ES-I3 (cell line): ENCODE data around the gene AGBL2.
"Not testable (repeated sequence)": the region's sequence is repeated elsewhere in the genome, so short reads cannot be mapped to it uniquely, and the experiment has no call there.

ENCODE experiments used
- H3K36me3 ChIP-seq: 2 replicates; pipeline ENCODE4 v1.6.1; 2013; ENCODE audit warnings: mild to moderate bottlenecking, low read length, control low read depth, moderate library complexity; ENCODE audit not compliant: insufficient read depth
- H3K4me1 ChIP-seq: 2 replicates; pipeline ENCODE4 v1.6.1; 2013; ENCODE audit warnings: mild to moderate bottlenecking, control low read depth, low read length; ENCODE audit not compliant: insufficient read depth
- H3K9ac ChIP-seq: 2 replicates; pipeline ENCODE4 v1.6.1; 2013; ENCODE audit warnings: low read depth, mild to moderate bottlenecking, low read length, moderate library complexity
- H3K9me3 ChIP-seq: 2 replicates; pipeline ENCODE4 v1.6.1; 2013; ENCODE audit warnings: mild to moderate bottlenecking, low read length, moderate library complexity; ENCODE audit not compliant: control insufficient read depth, insufficient read depth

Gene AGBL2

DNA sequence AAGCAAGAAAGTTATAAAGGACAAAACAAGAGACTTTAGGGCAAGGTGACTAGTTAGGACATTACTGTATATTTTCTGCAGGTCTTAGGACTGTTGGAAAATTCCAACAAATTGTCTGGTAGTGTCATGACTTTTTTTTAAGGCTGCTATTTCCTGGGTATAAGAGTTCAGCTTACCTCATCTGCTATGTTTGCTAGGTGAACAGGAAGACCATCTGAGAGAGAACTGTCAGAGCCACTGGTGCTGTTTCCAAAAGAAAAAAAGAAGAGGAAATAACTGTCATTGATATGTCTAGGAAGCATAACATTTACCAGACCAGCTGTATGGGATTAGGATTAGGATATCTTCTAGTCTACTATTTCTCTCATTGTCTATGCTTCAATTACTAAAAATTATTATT, 46.5 kb downstream of the AGBL2 start:
- H3K9me3 ChIP-seq = no peaks in the 10 kb centered on the region
- H3K4me1 ChIP-seq = no peaks in the 10 kb centered on the region; the same call in 1 of the 2 replicates
- H3K9ac ChIP-seq = no peak overlapping the region
- H3K36me3 ChIP-seq = no peaks in the 10 kb centered on the region

DNA sequence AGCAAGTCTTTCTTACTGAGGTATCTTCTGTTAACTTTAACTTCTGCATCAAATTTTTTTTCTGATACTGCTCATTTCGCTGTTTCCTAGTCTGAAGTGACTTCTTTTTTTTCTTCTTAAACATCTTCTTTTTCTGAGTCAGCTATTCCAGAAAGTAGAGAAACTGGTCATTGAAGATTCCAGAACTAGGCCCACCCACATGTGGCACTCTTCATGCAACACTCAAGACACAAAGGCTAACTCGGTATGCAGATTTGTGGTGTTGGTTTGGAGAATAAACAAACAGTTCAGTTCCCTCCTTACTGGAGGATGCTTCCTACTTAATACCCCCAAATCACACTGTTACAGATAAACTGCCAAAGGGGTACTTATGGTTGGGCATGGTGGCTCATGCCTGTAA, 47.6 kb downstream of the AGBL2 start:
- no peaks in the 10 kb centered on the region for H3K36me3 ChIP-seq
- no peak overlapping the region for H3K9ac ChIP-seq
- H3K4me1 ChIP-seq = no peaks in the 10 kb centered on the region; the same call in 1 of the 2 replicates
- no peaks in the 10 kb centered on the region for H3K9me3 ChIP-seq

DNA sequence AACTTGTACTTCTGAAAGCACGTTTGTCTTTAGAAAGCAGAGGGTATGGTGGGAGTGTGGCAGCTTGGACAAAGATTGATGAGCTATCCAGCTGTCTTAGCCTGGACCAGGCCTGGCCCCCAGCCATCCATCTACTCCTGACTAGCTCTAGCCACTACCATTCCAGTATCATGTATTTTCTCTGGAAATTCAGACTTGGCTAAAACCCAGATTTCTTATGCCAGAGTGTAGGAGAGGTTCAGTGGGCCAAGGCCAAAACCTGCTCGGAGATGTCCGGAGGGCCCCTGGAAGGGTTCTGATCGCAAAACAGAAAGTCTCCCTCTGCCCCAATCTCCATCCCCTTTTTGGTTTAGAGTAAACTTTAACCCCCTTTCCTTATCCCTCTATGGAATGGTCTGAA, 48.0 kb downstream of the AGBL2 start:
- no peak overlapping the region for H3K9ac ChIP-seq
- no peaks in the 10 kb centered on the region for H3K4me1 ChIP-seq
- H3K9me3 ChIP-seq = no peaks in the 10 kb centered on the region
- no peaks in the 10 kb centered on the region for H3K36me3 ChIP-seq

DNA sequence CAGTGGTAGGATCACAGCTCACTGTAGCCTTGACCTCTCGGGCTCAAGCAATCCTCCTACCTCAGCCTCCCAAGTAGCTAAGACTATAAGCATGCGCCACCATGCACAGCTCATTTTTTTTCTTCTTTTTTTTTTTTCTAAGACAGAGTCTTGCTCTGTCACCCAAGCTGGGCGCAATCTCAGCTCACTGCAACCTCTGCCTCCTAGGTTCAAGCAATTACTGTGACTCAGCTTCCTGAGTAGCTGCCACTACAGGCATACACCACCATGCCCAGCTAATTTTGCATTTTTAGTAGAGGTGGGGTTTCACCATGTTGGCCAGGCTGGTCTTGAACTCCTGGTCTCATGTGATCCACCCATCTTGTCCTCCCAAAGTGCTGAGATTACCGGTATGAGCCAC, 50.2 kb downstream of the AGBL2 start:
- not testable (repeated sequence) for H3K36me3 ChIP-seq, H3K4me1 ChIP-seq, H3K9ac ChIP-seq, H3K9me3 ChIP-seq

DNA sequence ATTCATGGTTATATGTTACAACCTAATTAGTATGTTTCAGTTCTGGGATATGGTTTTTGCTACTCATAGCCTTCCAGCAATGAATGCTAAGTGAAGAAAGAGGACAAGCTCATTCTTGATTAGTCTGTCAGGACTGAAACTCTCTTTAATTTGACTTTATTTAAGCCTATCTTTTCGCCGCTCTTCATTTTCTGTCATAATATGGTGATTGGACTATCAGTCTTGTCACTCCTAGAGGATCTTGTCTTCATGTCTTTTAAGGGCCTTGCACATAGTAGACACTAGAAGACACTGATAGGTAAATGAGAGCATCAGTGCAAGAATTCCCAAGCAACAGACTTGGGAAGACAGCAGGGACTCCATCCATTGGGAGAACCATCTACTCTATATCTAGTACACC, 53.9 kb downstream of the AGBL2 start:
- no peaks in the 10 kb centered on the region for H3K9me3 ChIP-seq
- no peak overlapping the region for H3K9ac ChIP-seq

DNA sequence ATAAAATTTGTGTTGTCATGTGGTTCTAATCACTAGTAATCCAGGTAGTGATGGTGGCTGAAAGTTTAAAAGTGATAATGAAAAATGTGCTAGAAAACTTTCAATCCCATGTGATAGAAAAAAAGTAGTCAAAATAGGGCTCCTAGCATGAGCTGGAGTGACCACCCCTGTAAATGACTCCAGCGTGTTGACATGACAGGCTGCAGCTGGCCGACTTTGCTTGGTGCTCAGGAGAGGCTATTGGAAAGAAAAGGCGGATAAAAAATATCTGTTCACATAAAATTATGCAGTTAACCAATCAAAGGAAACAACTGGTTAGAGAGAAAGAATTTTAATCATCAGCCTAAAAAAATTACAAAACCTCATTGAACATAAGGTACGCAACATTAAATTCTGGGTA, 55.9 kb downstream of the AGBL2 start:
- no peaks in the 10 kb centered on the region for H3K4me1 ChIP-seq
- no peaks in the 10 kb centered on the region for H3K9me3 ChIP-seq
- no peak overlapping the region for H3K9ac ChIP-seq
- H3K36me3 ChIP-seq = no peaks in the 10 kb centered on the region

More for the DNA sequence above, 53.9 kb downstream of the AGBL2 start:
- Histone ChIP-seq H3K4me1 (no peaks in the 10 kb centered on the region), H3K36me3 (no peaks in the 10 kb centered on the region)

DNA sequence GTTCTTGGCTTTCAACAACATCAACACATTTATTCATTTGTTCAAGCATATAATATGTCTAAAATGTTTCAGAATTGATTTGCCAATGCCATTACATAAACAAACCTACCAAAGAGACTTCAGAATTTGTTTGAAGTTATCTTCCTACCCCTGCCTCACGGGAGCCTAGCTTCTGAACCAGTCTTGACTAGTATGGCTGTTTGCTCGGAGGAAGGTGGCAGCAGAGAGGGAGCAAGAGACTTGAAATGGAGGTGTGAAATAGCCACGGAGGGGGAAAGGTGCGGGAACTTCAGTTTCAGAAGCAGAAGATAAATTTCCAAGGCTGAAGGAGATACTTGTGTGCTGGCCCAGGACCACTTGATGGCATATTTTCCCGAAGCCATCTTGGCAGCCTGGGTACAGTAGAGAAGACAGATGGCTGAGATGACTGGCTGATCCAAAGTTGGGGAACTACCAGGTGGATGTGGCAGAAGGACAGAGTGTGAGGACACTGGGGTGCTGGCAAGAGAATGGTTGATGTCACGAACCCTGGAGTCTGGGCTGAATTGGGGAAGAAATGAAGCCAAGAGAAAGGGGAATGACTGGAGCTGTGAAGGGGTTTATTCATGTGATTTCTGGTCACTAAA, 58.8 kb downstream of the AGBL2 start:
- Histone ChIP-seq H3K36me3 (no peaks in the 10 kb centered on the region), H3K9me3 (peaks cover 8% of the 10 kb centered on the region; the same call in 1 of the 2 replicates), H3K9ac (no peak overlapping the region), H3K4me1 (no peaks in the 10 kb centered on the region)

DNA sequence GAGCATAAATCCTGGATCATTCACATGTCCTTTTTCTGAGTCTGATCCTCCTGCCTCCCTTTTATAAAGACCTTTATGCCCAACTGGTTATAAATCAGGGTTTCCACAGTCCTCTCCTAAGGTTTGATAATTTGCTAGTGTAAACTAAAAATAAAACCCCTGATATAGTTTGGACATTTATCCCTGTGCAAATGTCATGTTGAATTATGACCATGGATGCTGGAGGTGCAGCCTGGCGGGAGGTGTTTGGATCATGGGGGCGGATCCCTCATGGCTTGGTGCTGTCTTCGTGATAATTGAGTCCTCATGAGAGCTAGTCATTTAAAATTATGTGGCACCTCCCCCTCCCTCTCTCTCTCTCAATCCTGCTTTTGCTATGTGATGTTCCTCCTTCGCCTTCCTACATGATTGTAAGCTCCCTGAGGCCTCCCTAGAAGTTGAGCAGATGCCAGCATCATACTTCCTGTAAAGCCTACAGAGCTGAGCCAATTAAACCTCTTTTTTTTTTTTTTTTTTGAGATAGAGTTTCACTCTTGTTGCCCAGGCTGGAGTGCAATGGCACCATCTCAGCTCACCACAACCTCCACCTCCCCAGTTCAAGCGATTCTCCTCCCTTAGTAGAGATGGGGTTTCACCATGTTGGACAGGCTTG, 63.2 kb downstream of the AGBL2 start:
- Histone ChIP-seq H3K9ac (no peak overlapping the region), H3K36me3 (no peaks in the 10 kb centered on the region), H3K4me1 (no peaks in the 10 kb centered on the region), H3K9me3 (peaks cover 11% of the 10 kb centered on the region)

DNA sequence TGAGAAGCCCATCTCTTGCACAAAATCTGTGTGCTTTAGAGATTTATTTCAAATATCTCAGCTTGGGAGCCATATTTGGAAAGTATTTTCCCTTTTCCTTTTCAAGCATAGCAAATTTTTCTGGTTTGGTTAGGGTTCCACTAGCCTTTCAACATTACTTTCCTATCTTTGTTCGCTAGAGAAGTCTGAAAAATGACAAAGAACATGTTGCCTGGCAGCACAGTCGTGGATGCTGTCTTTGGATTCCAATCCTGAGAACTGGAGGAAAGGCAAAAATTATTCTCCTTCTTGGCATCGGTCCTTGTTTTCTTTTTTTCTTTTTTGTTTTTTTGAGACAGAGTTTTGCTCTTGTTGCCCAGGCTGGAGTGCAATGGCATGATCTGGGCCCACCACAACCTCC, 65.9 kb downstream of the AGBL2 start:
- Histone ChIP-seq H3K9ac (no peak overlapping the region), H3K9me3 (peaks cover 11% of the 10 kb centered on the region), H3K36me3 (no peaks in the 10 kb centered on the region), H3K4me1 (no peaks in the 10 kb centered on the region)

DNA sequence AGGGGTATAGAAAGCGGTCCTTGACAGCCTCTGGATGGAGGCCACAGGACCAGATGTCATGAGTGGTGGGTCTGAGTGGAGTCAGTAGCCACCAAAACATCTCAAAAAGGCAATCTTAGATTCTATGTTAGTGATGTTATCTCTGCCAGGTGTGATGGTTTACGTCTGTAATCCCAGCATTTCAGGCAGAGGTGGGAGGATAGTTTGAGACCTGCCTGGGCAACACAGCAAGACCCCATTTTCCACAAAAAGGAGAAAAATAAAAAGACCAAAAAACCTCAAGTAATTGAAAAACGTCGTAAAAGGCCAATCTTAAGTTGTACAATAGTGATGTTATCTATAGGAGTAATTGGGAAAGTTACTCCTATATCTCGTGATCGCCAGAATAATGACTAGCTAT, 69.2 kb downstream of the AGBL2 start:
- H3K4me1 ChIP-seq = peaks cover 5% of the 10 kb centered on the region
- no peak overlapping the region for H3K9ac ChIP-seq
- H3K9me3 ChIP-seq = no peaks in the 10 kb centered on the region; the same call in 1 of the 2 replicates
- no peaks in the 10 kb centered on the region for H3K36me3 ChIP-seq

DNA sequence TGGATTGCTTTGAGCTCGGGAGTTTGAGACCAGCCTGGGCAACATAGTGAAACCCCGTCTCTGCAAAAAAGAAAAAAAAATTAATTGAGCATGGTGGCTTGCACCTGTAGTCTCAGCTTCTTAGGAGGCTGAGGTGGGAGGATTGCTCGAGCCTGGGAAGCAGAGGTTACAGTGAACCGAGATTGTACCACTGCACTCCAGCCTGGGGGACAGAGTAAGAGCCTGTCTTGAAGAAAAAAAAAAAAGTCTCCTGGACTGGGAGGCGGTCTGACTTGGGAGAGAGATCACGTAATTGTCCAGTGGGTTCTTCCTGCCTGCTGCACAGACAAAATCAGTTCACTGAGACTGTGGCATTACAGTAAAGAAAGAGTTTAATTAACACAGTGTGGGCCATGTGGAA, 69.7 kb downstream of the AGBL2 start:
- Histone ChIP-seq H3K36me3 (no peaks in the 10 kb centered on the region), H3K4me1 (peaks cover 6% of the 10 kb centered on the region), H3K9me3 (no peaks in the 10 kb centered on the region), H3K9ac (no peak overlapping the region)

DNA sequence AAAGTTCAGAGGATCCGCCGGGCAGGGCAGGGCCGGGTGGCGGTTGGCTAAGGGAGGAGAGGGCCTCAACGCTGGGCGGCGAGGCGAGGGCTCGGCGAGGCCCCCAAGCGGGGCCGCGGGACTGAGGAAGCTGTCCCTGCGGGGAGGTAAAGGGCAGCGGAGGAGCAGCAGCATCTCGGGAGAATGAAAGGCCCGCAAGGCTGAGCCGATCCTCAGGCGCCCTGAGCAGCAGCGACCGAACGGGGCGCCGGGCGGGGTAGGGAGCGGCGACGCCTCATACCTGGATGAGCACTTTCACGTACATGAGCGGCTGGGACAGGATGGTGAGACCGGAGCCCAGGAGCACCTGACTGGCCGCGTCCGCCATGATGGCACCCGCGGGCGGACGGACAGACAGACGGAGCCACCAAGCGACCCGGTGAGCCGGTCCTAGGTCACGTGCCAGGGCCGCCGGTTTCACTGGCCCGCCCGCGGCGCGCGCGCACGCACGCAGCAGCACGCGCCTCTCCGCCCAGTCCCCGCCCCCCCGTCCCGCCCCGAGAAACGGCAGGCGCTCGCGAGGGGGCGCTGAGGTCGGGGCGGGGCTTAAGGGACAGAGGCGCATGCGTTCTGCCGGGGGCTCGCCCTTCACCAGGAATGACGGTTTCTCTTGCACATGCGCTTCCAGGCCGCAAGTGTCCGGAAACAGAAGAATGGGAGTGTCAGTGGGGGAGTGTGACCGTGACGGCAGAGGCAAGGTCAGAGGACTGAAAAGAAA, 72.9 kb downstream of the AGBL2 start, which contains the start of gene MTCH2:
Gene MTCH2 (minus strand): TSS at position 461 of the 757 bp plus-strand sequence. CDS start 94 bp downstream, at position 367.
- peaks cover 6% of the 10 kb centered on the region for H3K4me1 ChIP-seq
- H3K9me3 ChIP-seq = no peaks in the 10 kb centered on the region
- H3K9ac ChIP-seq = peak within 1 kb of the TSS; percentile 97
- peaks cover 9% of the 10 kb centered on the region for H3K36me3 ChIP-seq

DNA sequence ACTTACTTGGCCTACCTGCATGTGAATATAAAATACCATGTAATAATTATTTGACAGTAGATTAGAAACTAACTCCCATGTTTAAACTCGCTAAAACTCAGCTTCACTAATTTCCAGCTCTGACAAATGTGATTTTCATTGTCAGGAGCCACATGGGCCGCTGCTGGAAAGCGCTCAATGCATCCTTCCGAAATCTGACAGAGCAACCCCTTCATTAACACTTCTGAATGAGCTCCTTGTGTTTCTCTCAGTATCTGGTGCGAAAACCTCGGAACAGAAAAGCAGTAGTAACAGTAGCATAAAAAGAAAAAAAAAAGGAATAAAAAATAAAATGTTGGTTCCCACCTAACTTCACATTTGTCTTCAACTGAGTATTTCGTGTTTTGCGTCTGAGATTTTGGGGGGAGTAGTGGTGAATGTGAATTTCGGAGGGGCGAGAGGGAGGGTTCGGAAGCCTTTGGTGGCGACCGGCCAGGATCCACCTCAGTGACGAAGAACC, 73.5 kb downstream of the AGBL2 start:
- no peaks in the 10 kb centered on the region for H3K9me3 ChIP-seq
- peaks cover 12% of the 10 kb centered on the region for H3K36me3 ChIP-seq
- peak overlapping the region; percentile 97 for H3K9ac ChIP-seq
- peaks cover 6% of the 10 kb centered on the region for H3K4me1 ChIP-seq

DNA sequence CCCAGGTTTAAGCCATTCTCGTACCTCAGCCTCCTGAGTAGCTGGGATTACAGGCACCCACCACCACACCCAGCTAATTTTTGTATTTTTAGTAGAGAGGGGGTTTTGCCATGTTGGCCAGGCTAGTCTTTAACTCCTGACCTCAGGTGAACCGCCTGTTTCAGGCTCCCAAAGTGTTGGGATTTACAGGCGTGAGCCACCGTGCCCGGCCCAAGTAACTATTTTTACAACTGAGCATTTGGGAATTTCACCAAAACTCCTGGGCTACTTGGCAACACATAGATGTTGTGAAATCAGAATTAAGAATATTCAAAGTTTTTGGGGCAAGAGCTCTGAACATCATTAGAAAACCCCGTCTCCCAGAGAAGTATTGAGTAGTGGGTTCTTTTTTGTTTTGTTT, 74.7 kb downstream of the AGBL2 start:
- peaks cover 12% of the 10 kb centered on the region for H3K36me3 ChIP-seq
- not testable (repeated sequence) for H3K9me3 ChIP-seq, H3K4me1 ChIP-seq, H3K9ac ChIP-seq

DNA sequence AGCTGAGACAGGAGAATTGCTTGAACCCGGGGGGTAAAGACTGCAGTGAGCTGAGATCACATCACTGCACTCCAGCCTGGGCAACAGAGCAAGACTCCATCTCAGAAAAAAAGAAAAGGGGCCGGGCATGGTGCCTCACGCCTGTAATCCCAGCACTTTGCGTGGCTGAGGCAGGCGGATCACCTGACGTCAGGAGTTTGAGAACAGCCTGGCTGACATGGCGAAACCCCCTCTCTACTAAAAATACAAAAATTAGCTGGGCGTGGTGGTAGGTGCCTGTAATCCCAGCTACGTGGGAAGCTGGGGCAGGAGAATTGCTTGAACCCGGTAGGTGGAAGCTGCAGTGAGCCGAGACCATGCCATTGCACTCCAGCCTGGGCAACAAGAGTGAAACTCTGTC, 78.8 kb downstream of the AGBL2 start:
- H3K9me3 ChIP-seq, H3K4me1 ChIP-seq, H3K9ac ChIP-seq: not testable (repeated sequence)
- H3K36me3 ChIP-seq = peaks cover 19% of the 10 kb centered on the region
